ENCODE results near the gene NCBP2. TPM values are rescaled to one million over a fixed set of nuclear protein-coding genes. Genes with fewer than 3 reads are reported as not detected.
A peak's percentile ranks its signal among the peaks of the same experiment; 100 is the strongest.

Gene NCBP2
- total RNA-seq, 1 experiment from 2014 or later, result 120 TPM

GRCh38 chr3:196969660-196970546, 27.6 kb upstream of the NCBP2 start:
- H3K27me3 Mint-ChIP-seq (ENCODE audit: low read depth), result peaks cover 67% of the 10 kb centered on the region
- Histone ChIP-seq H3K23ac (ENCODE audit: insufficient read length, low read depth, low read length) (no peak overlapping the region), H2AK5ac (ENCODE audit: insufficient read length, low read length) (no peak overlapping the region), H3K9ac (ENCODE audit: extremely low read depth, insufficient read length, low read length) (no peak overlapping the region), H3K27me3 (ENCODE audit: insufficient read depth, low read length) (peaks cover 41% of the 10 kb centered on the region), H3K23me2 (ENCODE audit: insufficient read length, low read depth, low read length, poor library complexity, severe bottlenecking) (no peaks in the 10 kb centered on the region), H4K20me1 (ENCODE audit: control insufficient read depth, insufficient read depth, insufficient read length) (no peaks in the 10 kb centered on the region), H3K14ac (ENCODE audit: insufficient read depth, low read length) (no peak overlapping the region), H2BK5ac (ENCODE audit: insufficient read length, low read length) (no peak overlapping the region), H2BK15ac (ENCODE audit: low read depth, low read length) (no peak overlapping the region), H3K9me3 (ENCODE audit: control insufficient read depth, low read depth, low read length) (peaks cover 3% of the 10 kb centered on the region), H2BK12ac (ENCODE audit: insufficient read length, low read depth, low read length) (no peak overlapping the region), H3K4me1 (ENCODE audit: insufficient read depth, low read length) (no peaks in the 10 kb centered on the region), H2AFZ (ENCODE audit: low read length) (no peak overlapping the region), H3K4ac (ENCODE audit: low read depth, low read length) (no peak overlapping the region), H4K8ac (replicated peaks; ENCODE audit: insufficient read length, low read depth, low read length) (no peak overlapping the region), H3K56ac (ENCODE audit: insufficient read length, low read depth, low read length) (no peak overlapping the region), H4K91ac (ENCODE audit: insufficient read length, low read depth, low read length) (no peak overlapping the region), H4K5ac (ENCODE audit: insufficient read length, low read depth, low read length) (no peak overlapping the region), H3K27ac (ENCODE audit: insufficient read length, low read depth, low read length) (no peak overlapping the region), H3K79me1 (ENCODE audit: insufficient read depth, low read depth, low read length, poor library complexity, severe bottlenecking) (no peaks in the 10 kb centered on the region), H2BK120ac (ENCODE audit: low read depth, low read length, poor library complexity, severe bottlenecking) (no peak overlapping the region), H2BK20ac (ENCODE audit: low read depth, low read length, poor library complexity, severe bottlenecking) (no peak overlapping the region), H3T11ph (ENCODE audit: low read length) (no peak overlapping the region), H3K4me2 (ENCODE audit: insufficient read depth, insufficient read length, low read length) (peak overlapping the region; percentile 3), H3K18ac (ENCODE audit: insufficient read length, low read depth, low read length) (no peak overlapping the region), H3K79me2 (ENCODE audit: insufficient read depth, low read length) (no peaks in the 10 kb centered on the region)
- peaks cover 11 to 17% of the 10 kb centered on the region in 2 experiments for H3K9me3 Mint-ChIP-seq
- peak overlapping the region; percentile 39 to 75 for H3K4me3 Mint-ChIP-seq
- H3K4me1 Mint-ChIP-seq, result peaks cover 3 to 13% of the 10 kb centered on the region in 2 experiments; a peak in 3 of 4 replicates
- peak; percentile 66 for DNase-seq
- peak; percentile 74 for TF ChIP-seq CTCF (conservative IDR thresholded peaks at IDR 0.05)
- no CpG with 5 or more reads among the region's 100 CpGs for WGBS (ENCODE audit: extremely low coverage, insufficient read length, low lambda C conversion rate)
- no peak overlapping the region for H3K27ac Mint-ChIP-seq
- H3K36me3 Mint-ChIP-seq (ENCODE audit: insufficient read depth in 1 of 3, low read depth in 3 of 3), result peaks cover 0 to 8% (median 4%) of the 10 kb centered on the region in 3 experiments; a peak in 2 of 7 replicates
